Keratinocyte (primary cell): ENCODE results near the gene RSRC2. TPM values are rescaled to one million over a fixed set of nuclear protein-coding genes. Genes with fewer than 3 reads are reported as not detected.
"Not testable (repeated sequence)": the region's sequence is repeated elsewhere in the genome, so short reads cannot be mapped to it uniquely, and the experiment has no call there.

ENCODE experiments used
- DNase-seq: peaks from one replicate; pipeline ENCODE4 v3.0.0-alpha.2; 2011; ENCODE audit warnings: low read depth, missing footprints, low spot score
- FAIRE-seq: peaks from 2 replicates; lab custom pipeline; 2011; peaks lifted over from hg19 to GRCh38; lab: Jason Lieb, UNC
- H2AFZ ChIP-seq: 2 replicates; pipeline ENCODE4 v1.6.0; 2012; ENCODE audit warnings: low read length, control low read depth, inconsistent platforms; ENCODE audit not compliant: control insufficient read depth
- H3K27ac ChIP-seq: 2 replicates; pipeline ENCODE4 v1.5.1; 2011; ENCODE audit warnings: low read length; ENCODE audit not compliant: control insufficient read depth, insufficient read depth
- H3K27me3 ChIP-seq: 3 replicates; pipeline ENCODE4 v1.6.0; 2011; ENCODE audit warnings: low read length; ENCODE audit not compliant: control insufficient read depth, insufficient read depth; ENCODE audit errors: extremely low read depth
- H3K36me3 ChIP-seq, 2 experiments: 2 replicates in 1 of 2; 3 replicates in 1 of 2; pipeline ENCODE4 v1.5.1; 2011; ENCODE audit warnings: low read length in 2 of 2, mild to moderate bottlenecking in 1 of 2; ENCODE audit not compliant: control insufficient read depth in 2 of 2, insufficient read depth in 2 of 2; ENCODE audit errors: extremely low read depth in 1 of 2
- H3K4me1 ChIP-seq: 3 replicates; pipeline ENCODE4 v1.5.1; 2011; ENCODE audit warnings: low read length; ENCODE audit not compliant: control insufficient read depth, insufficient read depth; ENCODE audit errors: extremely low read depth
- H3K4me2 ChIP-seq: 3 replicates; pipeline ENCODE4 v1.6.0; 2011; ENCODE audit warnings: low read depth, low read length; ENCODE audit not compliant: control insufficient read depth, insufficient read depth; ENCODE audit errors: extremely low read depth
- H3K4me3 ChIP-seq, 3 experiments: fragments of 200-600 bp in 1 of 3; sonication (generic) in 1 of 3; 2 replicates in 2 of 3; 3 replicates in 1 of 3; pipeline ENCODE4 v1.5.1; 2011 to 2016; ENCODE audit warnings: low read length in 3 of 3, mild to moderate bottlenecking in 3 of 3, control low read depth in 2 of 3, inconsistent platforms in 1 of 3, low read depth in 1 of 3, mixed read lengths in 1 of 3, mixed run types in 1 of 3, moderate library complexity in 1 of 3; ENCODE audit not compliant: control insufficient read depth in 2 of 3, insufficient read depth in 2 of 3; ENCODE audit errors: extremely low read depth in 1 of 3
- H3K79me2 ChIP-seq: 2 replicates; pipeline ENCODE4 v1.6.0; 2012; ENCODE audit warnings: low read length; ENCODE audit not compliant: control insufficient read depth, insufficient read depth
- H3K9ac ChIP-seq: 3 replicates; pipeline ENCODE4 v1.6.0; 2011; ENCODE audit warnings: low read length; ENCODE audit not compliant: control insufficient read depth, insufficient read depth; ENCODE audit errors: extremely low read depth
- H3K9me1 ChIP-seq: 3 replicates; pipeline ENCODE4 v1.6.0; 2011; ENCODE audit warnings: low read length; ENCODE audit not compliant: control insufficient read depth, insufficient read depth; ENCODE audit errors: extremely low read depth
- H3K9me3 ChIP-seq: 2 replicates; pipeline ENCODE4 v1.5.1; 2012; ENCODE audit warnings: low read depth, low read length; ENCODE audit not compliant: control insufficient read depth
- H4K20me1 ChIP-seq: 3 replicates; pipeline ENCODE4 v1.6.0; 2011; ENCODE audit warnings: low read length; ENCODE audit not compliant: control insufficient read depth, insufficient read depth; ENCODE audit errors: extremely low read depth
- EZH2 ChIP-seq: IDR thresholded peaks from one replicate; pipeline ENCODE4 v1.6.1; 2012; ENCODE audit warnings: inconsistent platforms, mild to moderate bottlenecking, low read length, moderate library complexity
- dilution Hi-C: fragments of 300-500 bp; cut with MboI; formaldehyde crosslinking; loops from one replicate; pipeline ENCODE4 v1.7.0; 2020; ENCODE audit warnings: low sequenced_read_pairs; ENCODE audit not compliant: extremely low pct_ligation_motif_present
- polyA plus RNA-seq, 5 experiments: library from polyadenylated mRNA; depleted of rRNA in 3 of 5; stranded (reverse) in 3 of 5; stranded (forward) in 1 of 5; unstranded in 1 of 5; fragments of >200 nt; gene quantifications; 1 replicate in 1 of 5; 2 replicates in 3 of 5; 3 replicates in 1 of 5; pipeline versions ENCODE4 v1.2.1 to v1.2.3, GENCODE V29; 2011 to 2012; ENCODE audit warnings: missing spikeins in 2 of 5, low read depth in 1 of 5, low replicate concordance in 1 of 5
- TF ChIP-seq, protein P1 (sequence below), 3 experiments: IDR thresholded peaks in 1 of 3; conservative IDR thresholded peaks in 1 of 3; optimal IDR thresholded peaks in 1 of 3; 2 replicates in 2 of 3; 3 replicates in 1 of 3; pipeline versions ENCODE3 to v1.5.1; 2011; ENCODE audit warnings: low read length in 3 of 3, mild to moderate bottlenecking in 3 of 3, moderate library complexity in 2 of 3, control low read depth in 1 of 3, inconsistent platforms in 1 of 3; ENCODE audit not compliant: insufficient read depth in 2 of 3; ENCODE audit errors: extremely low read depth in 1 of 3

The RSRC2 gene
- polyA plus RNA-seq, 1 donor (not counting 4 experiments of a cell fraction or from before 2014, with no cell fraction given): 45.6 TPM

DNA sequence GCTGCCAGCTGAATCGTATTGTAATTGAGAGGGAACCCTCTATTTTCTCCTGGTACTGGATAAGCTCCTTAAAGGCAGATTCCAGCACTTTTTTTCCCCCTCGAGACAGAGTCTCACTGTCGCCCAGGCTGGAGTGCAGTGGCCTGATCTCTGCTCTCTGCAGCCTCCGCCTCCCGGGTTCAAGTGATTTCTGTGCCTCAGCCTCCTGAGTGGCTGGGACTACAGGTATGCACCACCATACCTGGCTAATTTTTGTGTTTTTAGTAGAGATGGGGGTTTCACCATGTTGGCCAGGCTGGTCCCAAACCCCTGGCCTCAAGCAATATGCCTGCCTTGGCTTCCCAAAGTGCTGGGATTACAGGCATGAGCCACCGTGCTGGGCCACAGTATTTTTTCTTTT, 56.9 kb downstream of the RSRC2 start:
- H4K20me1 ChIP-seq, H3K9me1 ChIP-seq, H2AFZ ChIP-seq, H3K4me2 ChIP-seq, H3K27ac ChIP-seq, H3K9ac ChIP-seq, H3K79me2 ChIP-seq, H3K9me3 ChIP-seq, FAIRE-seq, H3K27me3 ChIP-seq, H3K36me3 ChIP-seq, dilution Hi-C loops, DNase-seq, H3K4me3 ChIP-seq: not testable (repeated sequence)
- H3K4me1 ChIP-seq: peaks cover 26% of the 10 kb centered on the region

DNA sequence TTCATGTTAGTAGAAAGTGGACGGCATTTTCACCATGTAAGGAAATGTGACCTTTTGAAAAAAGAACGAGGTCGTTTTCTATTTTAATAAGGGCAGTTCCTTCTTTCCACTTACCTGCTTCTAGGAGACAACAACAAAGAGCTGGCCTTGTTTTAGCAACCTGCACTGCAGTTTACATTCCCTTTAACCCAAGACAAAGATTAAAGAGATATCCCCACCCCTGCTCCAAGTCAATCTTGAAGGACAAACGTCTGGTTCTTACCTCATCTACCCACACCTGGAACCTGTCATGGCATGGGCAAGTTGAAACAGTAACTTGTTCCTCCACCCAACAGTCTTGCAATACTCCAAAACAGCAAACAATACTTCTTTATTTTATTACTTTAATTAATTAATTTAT, 58.8 kb downstream of the RSRC2 start:
- Histone ChIP-seq H3K36me3 (no peaks in the 10 kb centered on the region), H3K4me2 (peak overlapping the region; percentile 56), H3K4me3 (peak overlapping the region in 1 of 3 experiments; percentile 23), H3K9me1 (no peaks in the 10 kb centered on the region), H3K27ac (peak overlapping the region; percentile 93), H3K9me3 (no peaks in the 10 kb centered on the region), H2AFZ (no peak overlapping the region), H3K27me3 (no peaks in the 10 kb centered on the region), H4K20me1 (no peaks in the 10 kb centered on the region), H3K9ac (peak overlapping the region; percentile 70), H3K79me2 (no peaks in the 10 kb centered on the region), H3K4me1 (peaks cover 28% of the 10 kb centered on the region)
- peak; percentile 78 for FAIRE-seq
- TF ChIP-seq, protein P1, sequence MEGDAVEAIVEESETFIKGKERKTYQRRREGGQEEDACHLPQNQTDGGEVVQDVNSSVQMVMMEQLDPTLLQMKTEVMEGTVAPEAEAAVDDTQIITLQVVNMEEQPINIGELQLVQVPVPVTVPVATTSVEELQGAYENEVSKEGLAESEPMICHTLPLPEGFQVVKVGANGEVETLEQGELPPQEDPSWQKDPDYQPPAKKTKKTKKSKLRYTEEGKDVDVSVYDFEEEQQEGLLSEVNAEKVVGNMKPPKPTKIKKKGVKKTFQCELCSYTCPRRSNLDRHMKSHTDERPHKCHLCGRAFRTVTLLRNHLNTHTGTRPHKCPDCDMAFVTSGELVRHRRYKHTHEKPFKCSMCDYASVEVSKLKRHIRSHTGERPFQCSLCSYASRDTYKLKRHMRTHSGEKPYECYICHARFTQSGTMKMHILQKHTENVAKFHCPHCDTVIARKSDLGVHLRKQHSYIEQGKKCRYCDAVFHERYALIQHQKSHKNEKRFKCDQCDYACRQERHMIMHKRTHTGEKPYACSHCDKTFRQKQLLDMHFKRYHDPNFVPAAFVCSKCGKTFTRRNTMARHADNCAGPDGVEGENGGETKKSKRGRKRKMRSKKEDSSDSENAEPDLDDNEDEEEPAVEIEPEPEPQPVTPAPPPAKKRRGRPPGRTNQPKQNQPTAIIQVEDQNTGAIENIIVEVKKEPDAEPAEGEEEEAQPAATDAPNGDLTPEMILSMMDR (optimal IDR thresholded peaks at IDR 0.05 in 1 of 3, IDR thresholded peaks at IDR 0.05 in 1 of 3, conservative IDR thresholded peaks at IDR 0.05 in 1 of 3; ENCODE audit: extremely low read depth in 1 of 3, insufficient read depth in 2 of 3, low read length in 3 of 3): no peak
- TF ChIP-seq EZH2: no peak
- DNase-seq: peak; percentile 83
- dilution Hi-C loops: no loop called here

DNA sequence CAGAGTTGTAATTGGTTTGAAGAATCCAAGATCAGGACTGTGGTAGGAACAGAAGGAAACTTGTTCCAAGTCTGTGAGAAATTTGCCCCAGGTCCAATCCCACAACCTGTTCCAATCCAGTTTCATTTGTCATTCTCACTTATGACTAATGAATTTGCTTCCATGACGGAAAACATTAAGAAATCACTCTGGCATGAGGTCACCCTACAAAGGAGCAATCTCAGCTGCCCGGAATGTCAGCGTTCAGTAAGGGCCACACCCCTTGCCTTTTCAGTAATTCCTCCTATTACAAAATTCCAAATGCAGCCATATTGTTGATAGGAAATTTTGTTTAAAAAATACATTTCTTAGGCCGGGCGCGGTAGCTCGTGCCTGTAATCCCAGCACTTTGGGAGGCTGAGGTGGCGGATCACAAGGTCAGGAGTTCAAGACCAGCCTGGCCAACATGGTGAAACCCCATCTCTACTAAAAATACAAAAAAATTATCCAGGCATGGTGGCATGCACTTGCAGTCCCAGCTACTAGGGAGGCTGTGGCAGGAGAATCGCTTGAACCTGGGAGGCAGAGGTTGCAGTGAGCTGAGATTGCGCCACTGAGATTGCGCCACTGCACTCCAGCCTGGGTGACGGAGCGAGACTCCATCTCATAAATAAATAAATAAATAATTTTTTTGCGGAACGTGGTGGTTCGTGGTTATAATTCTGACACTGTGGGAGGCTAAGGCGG, 62.3 kb downstream of the RSRC2 start:
- peaks cover 23% of the 10 kb centered on the region for H3K4me1 ChIP-seq
- H4K20me1 ChIP-seq, H3K9me3 ChIP-seq, dilution Hi-C loops, H3K79me2 ChIP-seq, H3K36me3 ChIP-seq, H3K4me2 ChIP-seq, H2AFZ ChIP-seq, H3K9me1 ChIP-seq, H3K4me3 ChIP-seq, H3K27me3 ChIP-seq: not testable (repeated sequence)
- peak; percentile 81 for FAIRE-seq
- H3K9ac ChIP-seq: peak overlapping the region; percentile 54
- peak overlapping the region; percentile 80 for H3K27ac ChIP-seq
- peak; percentile 68 for DNase-seq
